ENCODE data around the gene CYP4F11.

DNA sequence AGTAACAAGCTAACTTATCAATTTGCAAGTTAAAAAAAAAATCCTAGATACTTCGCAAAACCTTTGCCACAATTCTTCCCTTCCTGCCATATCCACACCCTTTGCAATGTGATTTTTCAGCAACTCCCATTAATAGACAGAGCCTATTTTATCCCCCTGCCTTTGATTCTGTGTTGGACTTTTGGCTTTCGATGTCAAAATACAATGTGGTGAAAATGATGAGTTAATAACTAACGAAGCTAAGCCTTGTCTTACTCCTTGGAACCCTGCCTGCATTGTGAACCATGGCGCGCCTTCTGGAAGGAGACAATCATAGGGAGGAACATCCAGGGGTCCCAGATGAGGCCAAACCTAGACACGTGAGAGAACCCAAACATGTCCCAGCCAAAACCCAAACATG lies 42.9 kb downstream of the CYP4F11 start:
- TF ChIP-seq, protein P1, sequence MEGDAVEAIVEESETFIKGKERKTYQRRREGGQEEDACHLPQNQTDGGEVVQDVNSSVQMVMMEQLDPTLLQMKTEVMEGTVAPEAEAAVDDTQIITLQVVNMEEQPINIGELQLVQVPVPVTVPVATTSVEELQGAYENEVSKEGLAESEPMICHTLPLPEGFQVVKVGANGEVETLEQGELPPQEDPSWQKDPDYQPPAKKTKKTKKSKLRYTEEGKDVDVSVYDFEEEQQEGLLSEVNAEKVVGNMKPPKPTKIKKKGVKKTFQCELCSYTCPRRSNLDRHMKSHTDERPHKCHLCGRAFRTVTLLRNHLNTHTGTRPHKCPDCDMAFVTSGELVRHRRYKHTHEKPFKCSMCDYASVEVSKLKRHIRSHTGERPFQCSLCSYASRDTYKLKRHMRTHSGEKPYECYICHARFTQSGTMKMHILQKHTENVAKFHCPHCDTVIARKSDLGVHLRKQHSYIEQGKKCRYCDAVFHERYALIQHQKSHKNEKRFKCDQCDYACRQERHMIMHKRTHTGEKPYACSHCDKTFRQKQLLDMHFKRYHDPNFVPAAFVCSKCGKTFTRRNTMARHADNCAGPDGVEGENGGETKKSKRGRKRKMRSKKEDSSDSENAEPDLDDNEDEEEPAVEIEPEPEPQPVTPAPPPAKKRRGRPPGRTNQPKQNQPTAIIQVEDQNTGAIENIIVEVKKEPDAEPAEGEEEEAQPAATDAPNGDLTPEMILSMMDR (IDR thresholded peaks at IDR 0.05; ENCODE audit: low read length): no peak
- no peak for TF ChIP-seq EZH2 (optimal IDR thresholded peaks at IDR 0.05; ENCODE audit: low read depth, low read length)
